Left lung (tissue), 10 donors: ENCODE results near the gene MMP25. TPM values are rescaled to one million over a fixed set of nuclear protein-coding genes. Genes with fewer than 3 reads are reported as not detected.
"Not testable (repeated sequence)": the region's sequence is repeated elsewhere in the genome, so short reads cannot be mapped to it uniquely, and the experiment has no call there.

Experiments
- ATAC-seq: fragments of 200-7000 bp; cut with Tn5 transposase; one replicate; pipeline ENCODE4 v1.9.1; 2020; ENCODE audit warnings: moderate library complexity
- DNase-seq, 4 donors: peaks; one replicate each; pipeline ENCODE4 v3.0.0-alpha.2; 2013 to 2020
- H3K27ac ChIP-seq, 2 donors: fragments of 200-600 bp; sonication (generic) in 1 of 2; one replicate each; pipeline versions ENCODE4 v1.5.0 to v1.8.0; 2020 to 2021
- H3K27me3 ChIP-seq, 2 donors: fragments of 200-600 bp; sonication (generic) in 1 of 2; one replicate each; pipeline versions ENCODE4 v1.5.0 to v1.8.0; 2020 to 2021
- H3K36me3 ChIP-seq, 2 donors: fragments of 200-600 bp; sonication (generic) in 1 of 2; one replicate each; pipeline versions ENCODE4 v1.5.0 to v1.8.0; 2020 to 2021
- H3K4me1 ChIP-seq, 2 donors: fragments of 200-600 bp; one replicate each; pipeline ENCODE4 v1.8.0; 2021
- H3K4me3 ChIP-seq, 2 donors: fragments of 200-600 bp; sonication (generic) in 1 of 2; one replicate each; pipeline versions ENCODE4 v1.5.0 to v1.8.0; 2020 to 2021; ENCODE audit warnings: mild to moderate bottlenecking in 1 of 2
- H3K9me3 ChIP-seq, 2 donors: fragments of 200-600 bp; sonication (generic) in 1 of 2; one replicate each; pipeline versions ENCODE4 v1.5.0 to v1.8.0; 2020 to 2021
- CTCF ChIP-seq, 2 donors: fragments of 200-600 bp; sonication (generic) in 1 of 2; IDR thresholded peaks; one replicate each; pipeline versions ENCODE4 v1.5.0 to v1.8.0; 2021; ENCODE audit warnings: antibody characterized with exemption in 2 of 2
- intact Hi-C, 2 donors: fragments of 100-400 bp; cut with DNase I; formaldehyde crosslinking; loops; one replicate each; pipeline versions ENCODE4 v1.11.2 to v1.14.2; 2022
- polyA plus RNA-seq, 6 donors: library from polyadenylated mRNA; unstranded; fragments of 120-200 nt; gene quantifications; one replicate each; pipeline ENCODE4 v1.2.1, GENCODE V29; 2013; ENCODE audit not compliant: insufficient read length in 6 of 6
- total RNA-seq, 2 donors: library from RNA; stranded (reverse); fragmentation: NEBNext Ultra II Directional; extraction: Animal tissue kit (Norgen Biotek cat#: 25700); gene quantifications; one replicate each; pipeline ENCODE4 v1.2.1, GENCODE V29; 2021
- donor health status: DM: no; HTN: yes; CAD: no.
- donor health status: DM: no; HTN: no; CAD: no.

The MMP25 gene
- total and polyA plus RNA-seq, 8 donors = 1.8 to 91.9 (median 2.4) TPM

- TF ChIP-seq CTCF (IDR thresholded peaks at IDR 0.05) = no peak
- Histone ChIP-seq H3K4me3 (peak within 1 kb of the TSS; percentile 18 to 56), H3K36me3 (peaks cover 0 to 12% of the 10 kb centered on the region in 2 donors), H3K4me1 (peaks cover 9 to 64% of the 10 kb centered on the region in 2 donors), H3K27ac (peak within 1 kb of the TSS; percentile 68 to 82), H3K9me3 (no peaks in the 10 kb centered on the region), H3K27me3 (no peaks in the 10 kb centered on the region)
- ATAC-seq (peak; percentile 79), DNase-seq (peak in 2 of 4 donors; percentile 49 to 83)
- intact Hi-C loops = no loop called here
Measured at GRCh38 chr16:3065069-3065741, 18.8 kb downstream of the MMP25 start, which contains the start of gene IL32. TSS of gene IL32 (plus strand) at chr16:3065640. CDS start at chr16:3065812, 172 bp downstream.

- Histone ChIP-seq H3K9me3 (no peaks in the 10 kb centered on the region), H3K27me3 (no peaks in the 10 kb centered on the region), H3K27ac (peak overlapping the region; percentile 68 to 82), H3K36me3 (peaks cover 0 to 12% of the 10 kb centered on the region in 2 donors), H3K4me1 (peaks cover 9 to 62% of the 10 kb centered on the region in 2 donors), H3K4me3 (peak overlapping the region; percentile 18 to 56)
- DNase-seq (peak in 1 of 4 donors; percentile 79), ATAC-seq (peak; percentile 27)
- TF ChIP-seq CTCF (IDR thresholded peaks at IDR 0.05) = no peak
- intact Hi-C loops = no loop called here
Measured at GRCh38 chr16:3065742-3066439, 19.5 kb downstream of the MMP25 start.

GRCh38 chr16:3066440-3066748 is 20.0 kb downstream of the MMP25 start:
- H3K27ac ChIP-seq = peak overlapping the region; percentile 68 to 82
- peak overlapping the region; percentile 18 to 56 for H3K4me3 ChIP-seq
- TF ChIP-seq CTCF (IDR thresholded peaks at IDR 0.05) = no peak
- ATAC-seq (no peak), DNase-seq (no peak)
- intact Hi-C loops = no loop called here
- H3K36me3 ChIP-seq = peaks cover 0 to 12% of the 10 kb centered on the region in 2 donors
- H3K9me3 ChIP-seq = no peaks in the 10 kb centered on the region
- no peaks in the 10 kb centered on the region for H3K27me3 ChIP-seq
- H3K4me1 ChIP-seq = peaks cover 9 to 62% of the 10 kb centered on the region in 2 donors

GRCh38 chr16:3068487-3068886 is 22.1 kb downstream of the MMP25 start:
- Histone ChIP-seq H3K9me3 (no peaks in the 10 kb centered on the region), H3K4me1 (peaks cover 9 to 44% of the 10 kb centered on the region in 2 donors), H3K4me3 (peak overlapping the region in 1 of 2 donors; percentile 56), H3K27ac (peak overlapping the region in 1 of 2 donors; percentile 6), H3K36me3 (peaks cover 0 to 12% of the 10 kb centered on the region in 2 donors), H3K27me3 (no peaks in the 10 kb centered on the region)
- peak; percentile 59 for ATAC-seq
- TF ChIP-seq CTCF (IDR thresholded peaks at IDR 0.05) = no peak
- no peak for DNase-seq
- intact Hi-C loops = no loop called here

- H3K27ac ChIP-seq, DNase-seq, intact Hi-C loops, ATAC-seq, H3K9me3 ChIP-seq, H3K4me3 ChIP-seq, H3K27me3 ChIP-seq: not testable (repeated sequence)
- H3K36me3 ChIP-seq = peaks cover 0 to 12% of the 10 kb centered on the region in 2 donors
- peaks cover 9 to 50% of the 10 kb centered on the region in 2 donors for H3K4me1 ChIP-seq
Measured at GRCh38 chr16:3069146-3069545, 22.8 kb downstream of the MMP25 start.
